Osteocyte (in vitro differentiated cells): Measurements from ENCODE around the gene TAPBPL. TPM values are rescaled to one million over a fixed set of nuclear protein-coding genes. Genes with fewer than 3 reads are reported as not detected.

ENCODE experiments used
- DNase-seq: peaks from one replicate; pipeline ENCODE4 v3.0.0; 2021; ENCODE audit warnings: mixed read lengths; ENCODE audit not compliant: unreplicated experiment; ENCODE audit errors: extremely low spot score
- H3K27ac Mint-ChIP-seq: one replicate; pipeline ENCODE4 v1.8.0; 2021; ENCODE audit warnings: mild to moderate bottlenecking, mixed read lengths; ENCODE audit not compliant: unreplicated experiment
- H3K27me3 Mint-ChIP-seq: one replicate; pipeline ENCODE4 v1.8.0; 2021; ENCODE audit warnings: mixed read lengths; ENCODE audit not compliant: unreplicated experiment
- H3K36me3 Mint-ChIP-seq: one replicate; pipeline ENCODE4 v1.8.0; 2021; ENCODE audit warnings: mixed read lengths; ENCODE audit not compliant: unreplicated experiment
- H3K4me1 Mint-ChIP-seq: one replicate; pipeline ENCODE4 v1.8.0; 2021; ENCODE audit warnings: mixed read lengths; ENCODE audit not compliant: unreplicated experiment
- H3K4me3 Mint-ChIP-seq: one replicate; pipeline ENCODE4 v1.8.0; 2021; ENCODE audit warnings: mild to moderate bottlenecking, moderate library complexity, mixed read lengths; ENCODE audit not compliant: unreplicated experiment
- H3K9me3 Mint-ChIP-seq: one replicate; pipeline ENCODE4 v1.8.0; 2021; ENCODE audit warnings: mixed read lengths; ENCODE audit not compliant: unreplicated experiment
- total RNA-seq: library from RNA; stranded (reverse); gene quantifications from 2 replicates; pipeline ENCODE4 v1.2.1, GENCODE V29; 2021
- TF ChIP-seq, protein P1 (sequence below): fragments of 200-600 bp; sonication (generic); IDR thresholded peaks from 2 replicates; pipeline ENCODE4 v1.5.0; 2021; ENCODE audit warnings: antibody characterized with exemption, mild to moderate bottlenecking, moderate library complexity

Gene TAPBPL
- total RNA-seq, 1 donor from 2014 or later = 13.1 TPM

DNA sequence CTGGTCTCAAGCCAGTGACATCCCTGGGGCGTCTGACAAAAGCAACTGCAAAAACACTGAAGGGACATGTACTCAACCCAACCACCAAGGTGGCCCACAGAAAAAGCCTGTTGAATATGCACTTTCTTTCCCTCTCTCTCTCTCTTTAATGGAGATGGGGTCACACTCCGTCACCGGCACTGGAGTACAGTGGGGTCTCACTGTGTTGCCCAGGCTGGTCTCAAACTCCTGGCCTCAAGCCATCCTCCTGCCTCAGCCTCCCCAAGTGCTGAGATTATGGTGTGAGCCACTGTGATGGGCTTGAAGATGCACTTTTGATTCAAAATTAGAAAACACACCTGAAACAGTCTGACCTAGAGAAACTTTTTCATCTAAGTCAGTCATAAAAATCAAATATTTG, 14.3 kb upstream of the TAPBPL start:
- Mint-ChIP-seq H3K36me3 (no peaks in the 10 kb centered on the region), H3K9me3 (no peaks in the 10 kb centered on the region), H3K27me3 (no peaks in the 10 kb centered on the region), H3K4me1 (no peaks in the 10 kb centered on the region), H3K27ac (no peak overlapping the region), H3K4me3 (no peak overlapping the region)
- TF ChIP-seq, protein P1, sequence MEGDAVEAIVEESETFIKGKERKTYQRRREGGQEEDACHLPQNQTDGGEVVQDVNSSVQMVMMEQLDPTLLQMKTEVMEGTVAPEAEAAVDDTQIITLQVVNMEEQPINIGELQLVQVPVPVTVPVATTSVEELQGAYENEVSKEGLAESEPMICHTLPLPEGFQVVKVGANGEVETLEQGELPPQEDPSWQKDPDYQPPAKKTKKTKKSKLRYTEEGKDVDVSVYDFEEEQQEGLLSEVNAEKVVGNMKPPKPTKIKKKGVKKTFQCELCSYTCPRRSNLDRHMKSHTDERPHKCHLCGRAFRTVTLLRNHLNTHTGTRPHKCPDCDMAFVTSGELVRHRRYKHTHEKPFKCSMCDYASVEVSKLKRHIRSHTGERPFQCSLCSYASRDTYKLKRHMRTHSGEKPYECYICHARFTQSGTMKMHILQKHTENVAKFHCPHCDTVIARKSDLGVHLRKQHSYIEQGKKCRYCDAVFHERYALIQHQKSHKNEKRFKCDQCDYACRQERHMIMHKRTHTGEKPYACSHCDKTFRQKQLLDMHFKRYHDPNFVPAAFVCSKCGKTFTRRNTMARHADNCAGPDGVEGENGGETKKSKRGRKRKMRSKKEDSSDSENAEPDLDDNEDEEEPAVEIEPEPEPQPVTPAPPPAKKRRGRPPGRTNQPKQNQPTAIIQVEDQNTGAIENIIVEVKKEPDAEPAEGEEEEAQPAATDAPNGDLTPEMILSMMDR = no peak
- DNase-seq = no peak

DNA sequence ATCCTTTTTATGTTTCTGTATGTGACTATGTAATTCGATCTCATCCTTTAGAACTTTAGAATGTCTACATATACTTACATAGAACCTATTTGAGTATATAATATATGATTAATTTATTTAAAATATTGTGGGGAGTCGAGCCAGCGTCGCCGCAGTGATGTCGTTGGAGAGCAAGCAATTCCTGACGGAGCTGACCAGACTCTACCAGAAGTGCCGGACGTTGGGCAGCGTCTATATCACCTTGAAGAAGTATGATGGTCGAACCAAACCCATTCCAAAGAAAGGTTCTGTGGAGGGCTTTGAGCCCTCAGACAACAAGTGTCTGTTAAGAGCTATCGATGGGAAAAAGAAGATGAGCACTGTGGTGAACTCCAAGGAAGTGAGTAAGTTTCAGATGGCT, 13.5 kb upstream of the TAPBPL start:
- DNase-seq = no peak
- Mint-ChIP-seq H3K4me3 (no peak overlapping the region), H3K4me1 (no peaks in the 10 kb centered on the region), H3K27me3 (no peaks in the 10 kb centered on the region), H3K27ac (no peak overlapping the region), H3K9me3 (no peaks in the 10 kb centered on the region), H3K36me3 (no peaks in the 10 kb centered on the region)
- TF ChIP-seq, protein P1 = no peak

GRCh38 chr12:6440391-6440790, 11.5 kb upstream of the TAPBPL start:
- Mint-ChIP-seq H3K4me3 (no peak overlapping the region), H3K4me1 (no peaks in the 10 kb centered on the region), H3K9me3 (no peaks in the 10 kb centered on the region), H3K36me3 (no peaks in the 10 kb centered on the region), H3K27ac (no peak overlapping the region), H3K27me3 (no peaks in the 10 kb centered on the region)
- TF ChIP-seq, protein P1 = no peak
- no peak for DNase-seq

GRCh38 chr12:6442836-6443235, 9.0 kb upstream of the TAPBPL start:
- Mint-ChIP-seq H3K27ac (no peak overlapping the region), H3K4me1 (no peaks in the 10 kb centered on the region), H3K4me3 (no peak overlapping the region), H3K36me3 (peaks cover 2% of the 10 kb centered on the region), H3K9me3 (no peaks in the 10 kb centered on the region), H3K27me3 (no peaks in the 10 kb centered on the region)
- TF ChIP-seq, protein P1 = no peak
- no peak for DNase-seq

GRCh38 chr12:6443361-6443983, 8.4 kb upstream of the TAPBPL start:
- Mint-ChIP-seq H3K27me3 (no peaks in the 10 kb centered on the region), H3K9me3 (no peaks in the 10 kb centered on the region), H3K27ac (no peak overlapping the region), H3K36me3 (peaks cover 6% of the 10 kb centered on the region), H3K4me1 (no peaks in the 10 kb centered on the region), H3K4me3 (no peak overlapping the region)
- TF ChIP-seq, protein P1 = no peak
- DNase-seq = no peak
